Uterus (tissue), 4 donors: ENCODE data around the gene CADM3. TPM values are rescaled to one million over a fixed set of nuclear protein-coding genes. Genes with fewer than 3 reads are reported as not detected.
A peak's percentile ranks its signal among the peaks of the same experiment; 100 is the strongest.

Experiments
- DNase-seq, 2 donors: peaks; one replicate each; pipeline ENCODE4 v3.0.0-alpha.2; 2019 to 2020
- H3K27ac ChIP-seq, 2 donors: fragments of 200-600 bp; sonication (generic); 1 replicate in 1 of 2; 2 replicates in 1 of 2; pipeline ENCODE4 v1.5.1; 2016 to 2018
- H3K27me3 ChIP-seq, 2 donors: fragments of 200-600 bp; sonication (generic); one replicate each; pipeline ENCODE4 v1.5.1; 2018 to 2019; ENCODE audit warnings: control low read depth in 1 of 2
- H3K36me3 ChIP-seq, 2 donors: fragments of 200-600 bp; sonication (generic); one replicate each; pipeline ENCODE4 v1.5.1; 2019; ENCODE audit warnings: control low read depth in 1 of 2
- H3K4me1 ChIP-seq, 2 donors: fragments of 200-600 bp; sonication (generic); one replicate each; pipeline ENCODE4 v1.5.1; 2018 to 2019; ENCODE audit warnings: control low read depth in 1 of 2
- H3K4me3 ChIP-seq, 2 donors: fragments of 200-600 bp; sonication (generic); 1 replicate in 1 of 2; 2 replicates in 1 of 2; pipeline ENCODE4 v1.5.1; 2018 to 2019; ENCODE audit warnings: mild to moderate bottlenecking in 1 of 2
- H3K9me3 ChIP-seq, 2 donors: fragments of 200-600 bp; sonication (generic); one replicate each; pipeline ENCODE4 v1.5.1; 2019; ENCODE audit warnings: control low read depth in 1 of 2
- CTCF ChIP-seq, 4 experiments: fragments of 200-600 bp in 2 of 4; fragments of 450-650 bp in 2 of 4; sonication (generic) in 2 of 4; IDR thresholded peaks; one replicate each; pipeline ENCODE4 v1.5.1; 2016 to 2019; ENCODE audit warnings: antibody characterized with exemption in 4 of 4, mild to moderate bottlenecking in 2 of 4, moderate library complexity in 1 of 4
- POLR2A ChIP-seq, 2 donors: fragments of 450-650 bp; IDR thresholded peaks; one replicate each; pipeline ENCODE4 v1.6.1; 2016; ENCODE audit warnings: antibody characterized with exemption in 2 of 2, mild to moderate bottlenecking in 1 of 2, moderate library complexity in 1 of 2
- intact Hi-C: fragments of 100-400 bp; cut with DNase I; formaldehyde crosslinking; loops from one replicate; pipeline ENCODE4 v1.15.1; 2023; ENCODE audit warnings: low total_unique reads
- total RNA-seq, 4 donors: library from RNA; depleted of rRNA in 3 of 4; stranded (reverse); fragments of >200 nt in 3 of 4; gene quantifications; one replicate each; pipeline versions ENCODE4 v1.1.0 to v1.2.4, GENCODE V29; 2014 to 2023
- donor health status: DM: yes; HTN: yes; CAD: no.

Gene CADM3
- total RNA-seq, 4 donors from 2014 or later = 2.7 to 8.8 (median 5.6) TPM; not detected in 1

- Histone ChIP-seq H3K36me3 (no peaks in the 10 kb centered on the region), H3K27ac (no peak overlapping the region), H3K4me1 (peaks cover 0 to 13% of the 10 kb centered on the region in 2 donors), H3K4me3 (no peak overlapping the region), H3K27me3 (peaks cover 0 to 5% of the 10 kb centered on the region in 2 donors), H3K9me3 (no peaks in the 10 kb centered on the region)
- no peak for TF ChIP-seq CTCF (IDR thresholded peaks at IDR 0.05)
- no peak for TF ChIP-seq POLR2A (IDR thresholded peaks at IDR 0.05)
- no peak for DNase-seq
- intact Hi-C loops = no loop called here
Measured at GRCh38 chr1:159173320-159173719, 1.9 kb downstream of the CADM3 start.

- Histone ChIP-seq H3K4me3 (no peak overlapping the region), H3K9me3 (no peaks in the 10 kb centered on the region), H3K27ac (no peak overlapping the region), H3K4me1 (peaks cover 0 to 13% of the 10 kb centered on the region in 2 donors), H3K36me3 (no peaks in the 10 kb centered on the region), H3K27me3 (peaks cover 0 to 5% of the 10 kb centered on the region in 2 donors)
- TF ChIP-seq CTCF (IDR thresholded peaks at IDR 0.05) = no peak
- DNase-seq = no peak
- intact Hi-C loops = no loop called here
Measured at GRCh38 chr1:159175571-159175970, 4.2 kb downstream of the CADM3 start.

- no peaks in the 10 kb centered on the region for H3K36me3 ChIP-seq
- H3K27ac ChIP-seq = no peak overlapping the region
- no peak overlapping the region for H3K4me3 ChIP-seq
- no peaks in the 10 kb centered on the region for H3K9me3 ChIP-seq
- peak in 1 of 2 donors; percentile 20 for DNase-seq
- H3K4me1 ChIP-seq = peaks cover 0 to 3% of the 10 kb centered on the region in 2 donors
- intact Hi-C loops = no loop called here
- TF ChIP-seq POLR2A (IDR thresholded peaks at IDR 0.05) (no peak), CTCF (IDR thresholded peaks at IDR 0.05) (no peak)
- H3K27me3 ChIP-seq = no peaks in the 10 kb centered on the region
Measured at GRCh38 chr1:159177272-159177907, 6.0 kb downstream of the CADM3 start.

- no peak for DNase-seq
- no peak for TF ChIP-seq CTCF (IDR thresholded peaks at IDR 0.05)
- TF ChIP-seq POLR2A (IDR thresholded peaks at IDR 0.05) = no peak
- intact Hi-C loops = no loop called here
- no peak overlapping the region for H3K27ac ChIP-seq
- no peaks in the 10 kb centered on the region for H3K9me3 ChIP-seq
- no peak overlapping the region for H3K4me3 ChIP-seq
- H3K36me3 ChIP-seq = no peaks in the 10 kb centered on the region
- no peaks in the 10 kb centered on the region for H3K4me1 ChIP-seq
- H3K27me3 ChIP-seq = no peaks in the 10 kb centered on the region
Measured at GRCh38 chr1:159179906-159180305, 8.5 kb downstream of the CADM3 start.

- Histone ChIP-seq H3K36me3 (no peaks in the 10 kb centered on the region), H3K4me3 (no peak overlapping the region), H3K27ac (no peak overlapping the region), H3K4me1 (no peaks in the 10 kb centered on the region), H3K27me3 (no peaks in the 10 kb centered on the region), H3K9me3 (no peaks in the 10 kb centered on the region)
- no peak for DNase-seq
- intact Hi-C loops = no loop called here
- TF ChIP-seq CTCF (IDR thresholded peaks at IDR 0.05) = no peak
- no peak for TF ChIP-seq POLR2A (IDR thresholded peaks at IDR 0.05)
Measured at GRCh38 chr1:159180516-159180915, 9.1 kb downstream of the CADM3 start.
